Kidney (tissue), 14 donors: Measurements from ENCODE around the gene ORC4. TPM values are rescaled to one million over a fixed set of nuclear protein-coding genes. Genes with fewer than 3 reads are reported as not detected.

Source experiments
- DNase-seq, 5 donors: peaks; one replicate each; pipeline ENCODE4 v3.0.0-alpha.2; 2013 to 2020
- FAIRE-seq: peaks from 2 replicates; lab custom pipeline; 2012; peaks lifted over from hg19 to GRCh38; lab: Jason Lieb, UNC
- H3K27ac ChIP-seq, 2 donors: one replicate each; pipeline ENCODE4 v1.7.0; 2013; ENCODE audit warnings: low read depth in 2 of 2, low read length in 2 of 2, inconsistent platforms in 1 of 2
- H3K27me3 ChIP-seq: one replicate; pipeline ENCODE4 v1.7.1; 2013; ENCODE audit warnings: low read length, inconsistent platforms; ENCODE audit not compliant: control insufficient read depth, insufficient read depth
- H3K36me3 ChIP-seq, 3 donors: one replicate each; pipeline versions ENCODE4 v1.7.0 to v1.7.1; 2013; ENCODE audit warnings: low read length in 3 of 3, control low read depth in 1 of 3, inconsistent platforms in 1 of 3; ENCODE audit not compliant: insufficient read depth in 3 of 3, control insufficient read depth in 2 of 3
- H3K4me1 ChIP-seq, 3 donors: one replicate each; pipeline versions ENCODE4 v1.7.0 to v1.7.1; 2013; ENCODE audit warnings: low read length in 3 of 3, inconsistent platforms in 1 of 3, low read depth in 1 of 3; ENCODE audit not compliant: control insufficient read depth in 2 of 3, insufficient read depth in 2 of 3
- H3K4me3 ChIP-seq, 3 donors: one replicate each; pipeline versions ENCODE4 v1.7.0 to v1.8.1; 2013; ENCODE audit warnings: low read length in 3 of 3, control low read depth in 1 of 3, inconsistent platforms in 1 of 3
- H3K9ac ChIP-seq, 3 donors: one replicate each; pipeline versions ENCODE4 v1.7.0 to v1.7.1; 2013; ENCODE audit warnings: low read length in 3 of 3, control low read depth in 1 of 3, inconsistent platforms in 1 of 3
- H3K9me3 ChIP-seq, 3 donors: one replicate each; pipeline versions ENCODE4 v1.7.0 to v1.7.1; 2013; ENCODE audit warnings: low read length in 3 of 3, control low read depth in 1 of 3, inconsistent platforms in 1 of 3; ENCODE audit not compliant: control insufficient read depth in 2 of 3, insufficient read depth in 1 of 3
- CTCF ChIP-seq: IDR thresholded peaks from 3 replicates; pipeline ENCODE4 v1.5.1; 2012; ENCODE audit warnings: mild to moderate bottlenecking, moderate library complexity, borderline replicate concordance; ENCODE audit not compliant: insufficient read depth; ENCODE audit errors: extremely low read depth
- intact Hi-C: fragments of 100-400 bp; cut with DNase I; formaldehyde crosslinking; loops from one replicate; pipeline ENCODE4 v1.11.1; 2022
- polyA plus RNA-seq: library from polyadenylated mRNA; stranded (reverse); fragments of 350-450 nt; fragmentation: Illumina TruSeq; extraction: RNeasy Lipid Tissue Mini Kit (QIAGEN cat#74804); gene quantifications from one replicate; pipeline ENCODE4 v1.2.3, GENCODE V29; 2014; ENCODE audit warnings: low read depth, low replicate concordance; ENCODE audit not compliant: insufficient read depth
- total RNA-seq: library from RNA; stranded (reverse); fragmentation: NEBNext Ultra II Directional; extraction: Animal tissue kit (Norgen Biotek cat#: 25700); gene quantifications from one replicate; pipeline ENCODE4 v1.2.1, GENCODE V29; 2021
- donor health status: control.
- donor health status: control.
- donor health status: control.
- donor health status: control.
- donor health status: control.
- donor health status: DM: yes; HTN: yes; CAD: no.
- donor health status: Normal renal cell carcinoma (clear cell type).

The ORC4 gene
- total and polyA plus RNA-seq, 2 donors from 2014 or later, result 34.5 to 49.7 TPM

GRCh38 chr2:148022882-148023281 is 2.3 kb upstream of the ORC4 start:
- no peak for FAIRE-seq
- peaks cover 0 to 13% (median 2%) of the 10 kb centered on the region in 3 donors for H3K4me1 ChIP-seq

GRCh38 chr2:148022351-148022750 is 1.8 kb upstream of the ORC4 start:
- Histone ChIP-seq H3K9ac (peak overlapping the region in 2 of 3 donors; percentile 73 to 96), H3K4me1 (peaks cover 0 to 13% (median 2%) of the 10 kb centered on the region in 3 donors), H3K36me3 (no peaks in the 10 kb centered on the region), H3K9me3 (no peaks in the 10 kb centered on the region), H3K27me3 (no peaks in the 10 kb centered on the region), H3K27ac (no peak overlapping the region), H3K4me3 (peak overlapping the region; percentile 83 to 90 (median 89))
- no peak for DNase-seq
- no peak for TF ChIP-seq CTCF
- intact Hi-C loops, result no loop called here
- FAIRE-seq, result no peak

More at GRCh38 chr2:148022882-148023281, 2.3 kb upstream of the ORC4 start:
- no peak overlapping the region for H3K9ac ChIP-seq
- no peaks in the 10 kb centered on the region for H3K36me3 ChIP-seq
- DNase-seq, result no peak
- no peak for TF ChIP-seq CTCF
- H3K27ac ChIP-seq, result no peak overlapping the region
- H3K4me3 ChIP-seq, result peak overlapping the region in 1 of 3 donors; percentile 83
- intact Hi-C loops, result no loop called here
- no peaks in the 10 kb centered on the region for H3K27me3 ChIP-seq
- H3K9me3 ChIP-seq, result no peaks in the 10 kb centered on the region

GRCh38 chr2:148021886-148022285 is 1.3 kb upstream of the ORC4 start:
- FAIRE-seq (no peak), DNase-seq (peak in 1 of 5 donors; percentile 48)
- Histone ChIP-seq H3K4me3 (peak overlapping the region; percentile 83 to 90 (median 89)), H3K4me1 (peaks cover 0 to 13% (median 2%) of the 10 kb centered on the region in 3 donors), H3K36me3 (no peaks in the 10 kb centered on the region), H3K27me3 (no peaks in the 10 kb centered on the region), H3K9ac (peak overlapping the region; percentile 39 to 96 (median 73)), H3K9me3 (no peaks in the 10 kb centered on the region), H3K27ac (peak overlapping the region; percentile 96)
- intact Hi-C loops, result no loop called here
- no peak for TF ChIP-seq CTCF
